Effector CD8-positive, alpha-beta T cell (primary cell): Measurements from ENCODE around the gene IRF3.
"Not testable (repeated sequence)": the region's sequence is repeated elsewhere in the genome, so short reads cannot be mapped to it uniquely, and the experiment has no call there.

ENCODE experiments used
- DNase-seq: peaks from one replicate; lab custom pipeline; 2025; lab: John Stamatoyannopoulos, UW

IRF3 gene

DNA sequence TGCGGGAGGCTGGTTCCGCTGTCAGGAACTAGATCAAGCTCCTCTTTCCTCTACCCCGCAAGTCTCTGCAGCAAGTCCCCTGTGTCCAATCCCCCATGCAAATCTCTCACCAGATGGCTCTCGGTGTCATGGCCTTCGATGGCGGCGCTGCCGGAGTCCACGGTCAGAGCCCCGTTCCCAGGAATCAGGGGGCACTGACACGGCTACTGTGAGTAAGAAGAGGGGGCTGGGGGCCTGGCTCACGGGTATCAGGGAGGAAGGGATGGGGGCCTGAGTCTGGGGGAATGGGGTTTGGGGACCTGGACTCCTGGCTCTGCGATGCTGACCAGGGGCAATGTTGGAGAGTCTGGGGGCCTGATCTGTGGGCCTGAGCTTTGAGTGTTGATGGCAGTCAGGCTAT, 19.7 kb downstream of the IRF3 start:
- no peak for DNase-seq

DNA sequence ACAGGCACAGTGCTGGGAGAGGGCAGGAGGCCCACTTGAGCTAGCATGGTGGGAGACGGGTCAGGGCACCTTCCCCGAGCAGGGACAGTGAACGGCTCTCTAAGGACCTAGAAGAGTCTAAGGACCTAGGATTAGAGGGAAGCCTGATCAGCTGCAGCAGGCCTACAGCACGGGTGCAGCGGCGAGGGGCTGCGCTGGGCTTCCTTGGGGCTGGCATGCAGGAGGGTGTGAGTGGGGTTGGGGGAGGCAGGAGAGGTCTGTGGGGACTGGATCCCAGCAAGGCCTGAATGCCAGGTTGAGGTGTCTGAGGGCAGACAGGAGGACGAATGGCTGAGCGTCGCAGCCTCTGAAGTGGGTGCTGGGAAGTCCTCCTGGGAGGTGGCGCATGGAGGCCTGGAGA, 20.1 kb downstream of the IRF3 start:
- DNase-seq = no peak

DNA sequence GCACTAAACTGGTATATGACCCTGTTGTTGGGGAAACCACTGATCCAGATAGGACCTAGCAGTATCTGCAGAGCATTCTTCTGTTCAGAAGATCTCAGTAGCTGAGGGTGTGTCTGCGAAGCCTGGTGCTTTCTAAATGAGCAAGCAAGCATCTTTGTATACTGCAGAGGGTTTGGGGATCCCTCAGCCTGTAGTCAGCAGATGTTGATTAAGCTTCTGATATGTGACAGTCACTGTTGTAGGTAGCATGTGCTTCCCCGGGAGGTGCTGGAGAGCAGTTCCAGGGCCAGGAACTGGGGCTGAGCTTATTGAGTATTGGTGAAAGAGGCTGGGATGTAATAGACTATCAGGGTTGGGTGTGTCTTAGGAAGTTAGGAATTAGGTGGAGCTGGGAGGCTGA, 22.2 kb downstream of the IRF3 start:
- DNase-seq = no peak

DNA sequence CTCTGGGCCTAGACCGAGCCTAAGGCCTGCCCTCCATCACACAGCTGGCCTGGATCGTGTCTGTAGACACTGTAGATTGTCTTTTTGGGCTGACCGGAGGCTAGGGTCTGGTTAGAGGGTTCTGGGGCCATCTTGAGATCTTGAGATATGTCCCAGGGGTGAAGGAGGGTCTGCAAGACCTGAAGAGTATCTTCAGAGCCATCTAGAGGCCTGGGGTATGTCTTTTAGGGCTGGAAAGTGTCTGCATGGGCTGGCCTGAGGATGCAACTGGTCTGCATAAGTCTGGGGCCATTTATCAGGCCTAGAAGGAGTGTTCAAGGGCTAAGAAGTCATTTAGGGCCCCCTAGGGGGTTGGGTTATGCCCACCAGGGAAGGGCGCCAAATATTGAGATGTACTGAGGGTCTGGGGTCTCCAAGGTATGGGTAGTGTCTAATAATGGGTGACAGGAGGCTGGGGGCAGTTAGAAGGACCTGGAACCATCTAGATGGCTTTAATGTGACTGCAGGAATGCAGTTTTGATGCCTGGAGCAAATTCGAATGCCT, 23.1 kb downstream of the IRF3 start:
- DNase-seq = no peak

DNA sequence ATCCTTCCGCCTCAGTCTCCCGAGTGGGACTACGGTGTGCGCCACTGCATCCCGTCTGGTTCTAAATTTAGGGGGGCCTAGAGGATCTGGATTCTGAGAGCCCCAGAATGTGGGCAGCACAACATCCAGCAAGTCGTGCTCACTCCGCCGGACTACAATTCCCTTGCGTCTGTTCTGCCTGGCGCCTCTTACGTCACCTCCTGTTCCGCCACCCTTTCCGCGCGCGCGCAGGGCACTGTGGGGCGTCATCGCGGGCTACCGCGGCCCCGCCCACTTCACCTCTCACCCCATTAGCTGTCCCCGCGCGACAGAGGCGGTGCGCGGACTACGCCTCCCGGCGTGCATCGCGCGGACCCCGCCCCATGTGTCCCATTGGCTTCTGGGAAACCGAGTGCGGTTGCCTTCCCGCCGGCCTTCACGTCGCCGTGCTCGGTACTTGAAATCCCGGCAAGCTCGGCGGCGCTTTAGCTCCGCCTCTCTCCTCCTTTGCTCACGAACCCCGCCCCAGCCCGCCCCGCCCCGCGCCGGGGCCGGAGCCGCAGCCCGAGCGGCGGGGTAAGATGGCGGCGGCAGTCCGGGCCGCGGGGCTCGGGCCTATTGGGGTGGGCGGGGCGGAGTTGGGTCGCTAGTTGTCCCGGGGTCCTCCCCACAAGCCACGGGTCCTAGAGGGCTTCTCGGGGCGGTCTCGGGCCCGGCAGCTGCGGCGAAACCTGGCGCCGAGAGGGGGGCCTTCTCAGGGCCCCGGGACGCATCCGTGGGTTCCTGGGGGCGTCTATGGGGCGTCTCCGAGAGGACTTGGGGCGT, 23.8 kb downstream of the IRF3 start, which contains the start of gene SCAF1:
TSS of gene SCAF1 (plus strand) at position 522 of the 804 bp plus-strand sequence. CDS start 2,818 bp downstream, outside the sequence.
- DNase-seq = peak; percentile 99

DNA sequence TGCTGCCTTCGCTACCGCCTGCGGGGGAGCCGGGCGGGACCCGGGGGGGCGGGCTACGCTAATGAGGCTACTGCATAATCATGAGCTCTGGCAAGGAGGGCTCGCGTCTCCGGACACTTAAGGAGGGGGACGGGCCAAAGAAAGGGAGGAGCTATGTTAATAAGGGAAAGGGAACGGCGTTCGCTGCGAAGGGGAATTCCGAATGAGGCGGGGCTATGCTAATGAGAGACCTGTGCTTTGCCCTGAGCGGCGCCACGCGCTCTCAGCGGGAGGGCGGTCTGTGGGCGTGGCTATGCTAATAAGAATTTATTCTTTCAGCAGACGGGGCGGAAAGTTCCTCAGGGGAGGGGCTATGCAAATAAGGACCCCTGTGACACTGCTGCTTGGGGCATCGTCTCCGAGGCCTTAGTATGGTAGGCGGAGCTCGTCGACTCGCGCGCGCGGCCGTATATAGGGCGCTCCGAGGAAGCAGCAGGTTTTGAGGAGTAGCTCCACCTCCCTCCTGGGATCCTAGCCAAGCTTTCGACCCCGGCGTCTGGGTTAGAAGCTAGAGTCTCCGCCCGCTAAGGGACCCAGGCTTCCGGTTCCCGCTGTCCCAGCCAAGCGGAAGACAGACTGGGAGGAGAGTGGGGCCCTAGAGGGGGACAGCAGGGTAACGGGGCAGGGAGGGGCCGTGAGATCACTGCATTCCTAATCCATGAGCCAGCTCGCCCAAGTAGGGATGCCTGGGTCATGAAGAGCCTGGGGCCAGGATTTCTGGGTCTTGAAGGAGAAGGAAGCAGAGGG, 25.4 kb downstream of the IRF3 start, which contains the start of gene RRAS:
TSS of gene RRAS (minus strand) at position 31 of the 786 bp plus-strand sequence. CDS start 45 bp downstream, outside the sequence.
- DNase-seq = peak; percentile 99

DNA sequence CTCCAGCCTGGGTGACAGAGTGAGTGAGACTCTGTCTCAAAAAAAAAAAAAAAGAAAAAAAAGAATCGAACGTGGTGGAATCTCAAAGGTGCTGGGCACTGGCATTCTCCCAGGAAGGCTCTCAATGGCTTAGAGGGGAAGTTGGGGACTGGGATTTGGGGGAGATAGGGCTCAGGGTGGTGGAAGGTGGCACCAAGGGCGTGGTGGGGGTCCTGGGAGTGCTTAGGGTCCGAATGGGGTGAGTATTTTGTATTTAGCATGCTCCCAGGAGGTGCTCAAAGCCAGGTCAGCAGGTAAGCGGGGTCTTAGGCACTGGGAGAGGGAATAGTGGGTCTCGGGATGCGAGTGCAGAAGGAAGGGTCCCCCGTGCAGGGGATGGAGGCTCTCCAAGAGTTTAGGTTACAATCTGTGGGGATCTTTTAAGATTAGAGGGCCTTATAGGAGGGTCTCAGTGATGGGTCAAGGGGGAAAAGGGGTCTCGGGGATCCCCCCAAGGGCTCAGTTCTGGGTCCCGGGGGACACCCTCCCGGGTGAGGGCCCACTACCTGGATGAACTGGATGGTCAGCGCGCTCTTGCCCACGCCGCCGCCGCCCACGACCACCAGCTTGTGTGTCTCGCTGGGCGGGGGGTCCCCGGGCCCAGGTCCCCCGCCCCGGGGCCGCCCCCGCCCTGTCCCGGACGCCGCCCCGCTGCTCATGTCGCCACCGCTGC, 26.1 kb downstream of the IRF3 start:
- no peak for DNase-seq

DNA sequence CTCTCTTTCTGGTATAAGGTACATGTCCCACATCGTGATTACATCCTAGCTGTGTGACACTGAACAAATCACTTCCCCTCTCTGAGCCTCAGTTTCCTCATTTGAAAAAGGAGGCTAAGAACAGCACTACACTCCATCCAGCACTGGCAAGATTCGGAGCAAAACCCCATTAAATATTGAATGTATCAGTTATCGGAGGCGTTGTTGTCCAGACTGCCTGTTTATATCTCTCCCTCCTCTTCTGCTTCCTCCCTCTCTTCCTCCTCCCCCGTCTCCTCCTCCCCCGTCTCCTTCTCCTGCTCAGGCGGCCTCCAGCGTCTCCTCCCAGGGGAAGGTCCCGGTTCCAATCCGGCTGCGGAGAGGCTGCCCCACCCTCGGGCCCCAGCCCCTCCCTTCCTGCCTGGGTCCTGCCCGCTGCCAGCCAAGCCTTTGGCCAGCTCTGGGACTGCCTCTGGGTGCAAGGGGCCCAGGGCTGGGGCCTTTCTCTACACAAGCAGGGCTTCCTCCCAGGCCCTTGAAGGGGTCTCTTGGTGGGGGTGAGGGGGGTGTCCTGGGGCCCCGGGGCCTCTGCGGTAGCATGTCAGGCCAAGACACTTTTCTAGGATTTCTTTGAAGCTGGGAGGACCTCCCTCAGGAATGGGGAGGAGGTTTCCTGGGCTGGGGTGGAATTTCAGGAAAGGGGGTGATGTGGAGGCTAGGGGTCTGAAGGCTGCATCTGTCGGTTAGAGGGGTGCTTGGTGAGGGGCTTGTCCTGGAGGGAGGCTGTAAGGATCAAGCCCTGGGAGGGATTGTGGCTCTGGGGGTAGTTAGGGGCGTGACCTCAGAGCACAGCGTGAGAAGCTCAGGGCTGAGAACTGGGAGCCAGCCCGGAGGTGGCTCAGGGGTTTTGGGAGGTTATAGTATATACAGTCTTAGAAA, 27.6 kb downstream of the IRF3 start:
- DNase-seq = no peak

DNA sequence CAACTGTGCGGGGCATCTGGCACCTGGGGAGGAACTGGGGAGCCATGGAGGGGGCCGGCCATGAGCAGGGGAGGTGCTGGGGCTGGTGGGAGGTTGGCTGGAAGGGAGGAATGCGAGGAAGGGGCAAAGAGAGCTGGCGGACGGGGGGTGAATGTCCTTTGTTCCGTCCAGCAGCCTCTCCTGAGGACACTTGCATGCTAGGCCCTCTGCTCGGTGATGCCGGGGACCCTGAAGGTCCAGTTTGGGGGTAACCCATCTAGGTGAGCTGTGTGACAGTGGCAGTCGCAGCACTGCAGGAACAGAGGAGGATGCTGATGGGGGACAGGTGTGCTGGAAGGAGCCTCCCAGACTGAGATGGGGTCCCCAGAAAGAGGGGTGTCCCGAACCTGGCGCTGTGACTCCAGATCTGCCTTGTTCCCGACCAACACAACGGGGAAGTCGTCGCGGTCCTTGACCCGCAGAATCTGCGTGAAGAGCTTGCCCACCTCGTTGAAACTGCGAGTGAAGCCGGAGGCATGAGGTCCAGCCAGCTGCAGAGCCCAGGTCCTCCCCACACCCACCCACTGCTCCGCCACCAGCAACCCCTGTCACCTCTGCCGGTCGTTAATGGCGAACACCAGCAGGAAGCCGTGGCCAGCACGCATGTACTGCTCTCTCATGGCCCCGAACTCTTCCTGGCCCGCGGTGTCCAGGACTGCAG, 29.3 kb downstream of the IRF3 start:
- DNase-seq = no peak

DNA sequence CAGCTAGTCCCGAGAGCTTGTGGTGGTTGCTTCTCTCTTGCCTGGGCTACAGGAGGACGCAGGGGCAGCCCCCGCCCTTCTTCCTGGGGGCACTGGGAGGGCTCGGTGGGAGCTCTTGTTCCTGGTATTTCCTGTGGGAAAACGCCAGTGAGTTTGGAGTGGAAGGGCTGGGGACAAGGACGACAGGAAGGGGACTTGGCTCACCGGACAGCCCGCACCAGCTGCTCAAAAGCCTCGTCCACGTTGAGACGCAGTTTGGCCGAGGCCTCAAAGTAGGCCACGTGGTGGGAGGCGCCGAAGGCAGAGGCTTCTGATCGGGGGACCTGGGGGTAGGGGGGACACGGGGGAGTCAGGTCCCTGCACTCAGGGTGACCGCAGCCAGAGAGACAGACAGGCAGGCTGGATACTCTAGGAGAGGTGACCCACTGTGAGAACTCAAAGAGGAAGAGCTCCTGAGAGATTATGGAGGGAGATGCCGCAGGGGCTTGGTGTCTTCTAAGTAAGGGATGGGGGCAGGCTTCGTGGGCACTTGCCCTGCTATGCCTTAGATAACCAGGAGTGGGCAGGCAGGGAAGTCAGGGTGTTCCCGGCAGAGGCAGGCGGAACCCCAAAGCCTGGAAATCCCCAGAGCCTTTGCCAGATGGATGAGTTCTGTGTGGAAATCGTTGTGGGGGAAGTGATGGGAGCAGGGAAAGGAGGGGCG, 30.0 kb downstream of the IRF3 start:
- no peak for DNase-seq

DNA sequence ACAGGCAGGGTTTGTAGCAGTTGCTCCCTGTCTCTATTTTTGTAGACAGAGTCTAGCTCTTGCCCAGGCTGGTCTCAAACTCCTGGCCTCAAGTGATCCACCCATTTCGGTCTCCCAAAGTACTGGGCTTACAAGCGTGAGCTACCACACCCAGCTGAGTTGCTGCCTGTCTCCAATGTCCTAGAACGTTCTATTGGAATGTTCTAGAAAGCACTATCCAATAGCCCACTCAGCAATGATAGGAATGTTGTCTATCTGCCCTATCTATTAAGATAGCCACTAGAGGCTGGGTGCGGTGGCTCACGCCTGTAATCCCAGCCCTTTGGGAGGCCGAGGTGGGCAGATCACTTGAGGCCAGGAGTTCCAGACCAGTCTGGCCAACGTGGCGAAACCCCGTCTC, 32.4 kb downstream of the IRF3 start:
- not testable (repeated sequence) for DNase-seq

DNA sequence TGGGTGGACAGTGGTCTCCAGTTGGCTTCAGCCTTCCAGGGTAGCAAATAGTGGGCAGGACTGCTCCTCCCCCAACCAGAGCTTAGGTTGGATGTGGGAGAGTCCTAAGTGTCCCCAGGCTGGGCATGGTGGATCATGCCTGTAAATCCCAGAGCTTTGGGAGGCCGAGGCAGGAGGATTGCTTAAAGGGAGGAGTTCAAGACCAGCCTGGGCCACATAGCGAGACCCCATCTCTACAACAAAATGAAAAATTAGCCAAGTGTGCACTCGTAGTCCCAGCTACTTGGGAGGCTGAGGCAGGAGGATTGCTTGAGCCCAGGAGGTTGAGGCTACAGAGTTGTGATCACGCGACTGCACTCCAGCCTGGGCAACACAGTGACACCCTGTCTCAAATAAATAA, 33.1 kb downstream of the IRF3 start:
- DNase-seq = no peak

DNA sequence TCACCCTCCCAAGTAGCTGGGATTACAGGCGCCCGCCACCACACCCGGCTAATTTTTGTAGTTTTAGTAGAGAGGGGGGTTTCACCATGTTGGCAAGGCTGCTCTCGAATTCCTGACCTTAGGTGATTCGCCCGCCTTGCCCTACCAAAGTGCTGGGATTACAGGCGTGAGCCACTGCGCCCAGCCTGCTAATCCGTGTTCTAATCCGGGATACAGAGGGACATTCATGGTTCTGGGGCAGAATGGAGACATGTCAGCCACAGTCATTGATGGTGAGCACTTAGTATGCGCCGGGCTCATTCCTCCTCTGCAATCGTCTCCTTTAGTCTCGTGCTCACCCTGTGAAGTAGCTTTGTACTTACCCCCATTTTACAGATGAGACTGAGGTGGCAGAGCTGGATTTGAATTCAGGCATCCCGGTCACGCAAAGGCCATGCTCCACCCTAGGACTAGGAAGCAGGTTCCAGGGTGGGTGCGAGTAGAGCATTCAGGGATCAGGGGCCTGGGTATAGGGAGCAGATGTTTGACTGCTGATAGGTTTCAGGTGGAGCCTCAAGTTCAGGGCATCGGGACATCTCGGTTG, 34.0 kb downstream of the IRF3 start:
- no peak for DNase-seq

DNA sequence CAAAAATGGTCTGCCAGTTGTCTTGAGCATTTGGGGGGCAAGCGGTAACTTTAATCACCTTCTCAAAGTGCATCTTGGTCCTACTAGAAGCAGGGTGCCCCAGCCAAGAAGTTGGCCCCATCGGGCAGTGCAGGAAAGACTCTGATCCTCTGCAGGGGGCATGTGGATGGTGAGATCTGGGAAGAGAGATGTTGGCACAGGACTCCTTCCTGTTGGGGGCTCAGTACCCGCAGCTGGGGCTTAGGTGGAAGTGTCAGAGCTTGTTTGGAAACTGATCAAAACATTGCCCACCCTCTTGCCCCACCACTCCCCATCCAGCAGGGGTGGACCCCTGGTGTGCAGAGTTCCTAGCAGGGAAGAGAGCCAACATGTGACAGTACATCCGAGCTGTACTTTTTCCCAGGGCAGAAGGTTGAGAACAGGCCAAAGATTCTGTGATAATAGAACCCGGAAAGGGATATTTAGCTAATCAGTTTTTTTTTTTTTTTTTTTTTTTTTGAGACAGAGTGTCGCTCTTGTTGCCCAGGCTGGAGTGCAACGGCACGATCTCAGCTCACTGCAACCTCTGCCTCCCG, 34.6 kb downstream of the IRF3 start:
- DNase-seq = no peak

DNA sequence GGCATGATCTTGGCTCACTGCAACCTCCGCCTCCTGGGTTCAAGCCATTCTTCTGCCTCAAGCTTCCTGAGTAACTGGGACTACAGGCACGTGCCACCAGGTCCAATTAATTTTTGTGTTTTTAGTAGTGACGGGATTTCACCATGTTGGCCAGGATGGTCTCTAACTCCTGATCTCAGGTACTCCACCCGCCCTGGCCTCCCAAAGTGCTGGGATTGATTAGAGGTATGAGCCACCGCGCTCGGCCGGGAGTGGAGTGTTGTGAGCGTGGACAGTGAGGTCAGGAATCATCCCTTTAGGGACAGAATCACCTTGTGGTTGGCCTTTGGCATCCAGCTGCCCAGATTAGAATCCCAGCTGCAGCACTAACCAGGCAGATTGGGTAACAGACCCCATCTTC, 36.0 kb downstream of the IRF3 start:
- no peak for DNase-seq

DNA sequence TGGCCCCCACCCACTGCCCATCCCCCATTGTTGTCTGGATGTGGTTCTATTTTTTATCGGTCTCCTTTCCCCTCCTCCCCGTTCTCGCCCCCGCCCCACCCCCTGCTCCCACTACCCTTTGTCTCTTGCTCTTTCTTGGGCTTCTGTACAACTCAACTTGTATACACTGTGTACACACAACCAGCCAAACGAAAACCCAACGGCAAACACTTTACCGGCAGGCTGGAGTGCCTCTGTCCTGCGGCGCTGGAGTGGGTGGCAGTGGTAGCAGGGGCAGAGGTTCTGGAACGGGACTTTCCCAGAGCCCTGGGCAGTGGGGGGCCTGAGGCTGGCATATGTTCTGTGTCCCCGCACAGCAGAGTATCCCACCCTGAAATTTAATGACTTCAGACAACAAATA, 39.4 kb downstream of the IRF3 start:
- DNase-seq = no peak

DNA sequence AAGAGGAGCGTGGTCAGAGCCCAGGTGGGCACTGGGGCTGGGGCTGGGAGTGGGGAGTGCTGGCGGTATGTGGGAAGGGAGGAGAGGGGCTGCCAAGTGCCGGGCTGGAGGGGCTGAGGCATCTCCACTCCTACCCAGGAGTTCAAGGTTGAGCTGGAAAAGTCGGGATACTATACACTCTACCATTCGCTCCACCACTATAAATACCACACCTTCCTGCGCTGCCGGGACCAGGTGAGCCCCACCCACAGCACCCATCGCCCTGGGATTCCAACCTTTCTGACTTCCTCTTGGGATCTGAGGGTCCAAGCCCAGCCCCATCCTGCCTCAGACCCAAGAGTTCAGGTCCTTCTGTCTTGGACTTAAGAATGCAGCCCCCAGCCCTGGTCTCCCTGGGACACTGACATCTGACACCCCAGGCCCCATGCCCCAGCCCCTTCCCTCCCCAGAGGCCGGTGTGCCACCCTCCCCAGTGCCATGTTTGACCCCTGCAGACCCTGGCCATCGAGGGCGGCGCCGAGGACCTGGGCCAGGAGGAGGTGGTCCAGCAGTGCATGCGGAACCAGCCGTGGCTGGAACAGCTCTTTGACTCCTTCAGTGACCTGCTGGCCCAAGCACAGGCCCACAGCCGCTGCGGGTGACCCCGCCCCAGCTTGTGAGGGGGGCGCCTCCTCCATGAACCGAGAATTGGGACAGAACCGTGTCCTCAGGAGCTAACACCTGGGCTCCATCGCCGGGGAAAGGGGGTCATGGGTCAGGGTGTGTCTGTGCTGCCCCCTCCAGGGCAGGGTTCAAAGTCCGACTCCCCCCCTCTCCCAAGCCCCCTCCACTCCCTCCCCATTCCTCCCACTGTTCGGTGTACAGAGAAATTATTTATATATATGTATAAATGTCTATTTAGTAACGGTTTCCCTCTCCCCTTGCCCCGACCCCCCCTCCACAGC, 40.4 kb downstream of the IRF3 start:
- no peak for DNase-seq

DNA sequence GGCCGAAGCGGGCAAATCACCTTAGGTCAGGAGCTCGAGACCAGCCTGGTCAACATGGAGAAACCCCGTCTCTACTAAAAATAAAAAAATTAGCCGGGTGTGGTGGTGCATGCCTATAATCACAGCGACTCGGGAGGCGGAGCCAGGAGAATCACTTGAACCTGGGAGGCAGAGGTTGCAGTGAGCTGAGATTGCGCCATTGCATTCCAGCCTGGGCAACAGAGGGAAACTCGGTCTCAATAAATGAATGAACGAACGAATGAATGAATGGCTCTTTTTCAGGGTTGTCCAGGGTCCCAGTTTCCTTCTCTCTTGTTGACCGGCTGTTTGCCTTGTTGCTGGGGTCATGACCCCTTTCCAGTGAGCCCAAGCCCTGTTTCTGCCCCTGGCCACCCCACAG, 47.8 kb downstream of the IRF3 start:
- not testable (repeated sequence) for DNase-seq
